GM12873 (cell line): Measurements from ENCODE around the gene SRP54.

Source experiments
- TF ChIP-seq, protein P1 (sequence below): IDR thresholded peaks from 2 replicates; pipeline ENCODE4 v1.5.1; 2012; ENCODE audit warnings: low read depth, mild to moderate bottlenecking, moderate library complexity, low read length, control low read depth; ENCODE audit not compliant: insufficient read depth; ENCODE audit errors: missing control alignments

Gene SRP54

DNA sequence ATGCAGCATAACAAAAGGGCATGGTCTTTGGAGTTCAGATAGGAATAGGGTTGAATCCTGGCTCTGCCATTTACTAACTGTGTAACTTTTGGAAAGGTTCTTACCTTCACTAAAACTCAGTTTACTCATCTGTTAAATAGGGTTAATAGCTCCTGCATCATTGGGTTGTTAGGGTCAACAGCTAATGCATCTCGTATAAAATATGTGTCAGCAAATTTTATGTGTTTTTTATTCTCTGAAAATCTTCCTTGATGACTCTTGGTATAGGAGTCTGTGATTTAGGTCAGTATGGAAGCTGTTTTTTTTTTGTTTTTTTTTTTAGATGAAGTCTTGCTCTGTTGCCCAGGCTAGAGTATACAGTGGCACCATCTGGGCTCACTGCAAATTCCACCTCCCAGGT is 36.1 kb upstream of the SRP54 start:
- TF ChIP-seq, protein P1, sequence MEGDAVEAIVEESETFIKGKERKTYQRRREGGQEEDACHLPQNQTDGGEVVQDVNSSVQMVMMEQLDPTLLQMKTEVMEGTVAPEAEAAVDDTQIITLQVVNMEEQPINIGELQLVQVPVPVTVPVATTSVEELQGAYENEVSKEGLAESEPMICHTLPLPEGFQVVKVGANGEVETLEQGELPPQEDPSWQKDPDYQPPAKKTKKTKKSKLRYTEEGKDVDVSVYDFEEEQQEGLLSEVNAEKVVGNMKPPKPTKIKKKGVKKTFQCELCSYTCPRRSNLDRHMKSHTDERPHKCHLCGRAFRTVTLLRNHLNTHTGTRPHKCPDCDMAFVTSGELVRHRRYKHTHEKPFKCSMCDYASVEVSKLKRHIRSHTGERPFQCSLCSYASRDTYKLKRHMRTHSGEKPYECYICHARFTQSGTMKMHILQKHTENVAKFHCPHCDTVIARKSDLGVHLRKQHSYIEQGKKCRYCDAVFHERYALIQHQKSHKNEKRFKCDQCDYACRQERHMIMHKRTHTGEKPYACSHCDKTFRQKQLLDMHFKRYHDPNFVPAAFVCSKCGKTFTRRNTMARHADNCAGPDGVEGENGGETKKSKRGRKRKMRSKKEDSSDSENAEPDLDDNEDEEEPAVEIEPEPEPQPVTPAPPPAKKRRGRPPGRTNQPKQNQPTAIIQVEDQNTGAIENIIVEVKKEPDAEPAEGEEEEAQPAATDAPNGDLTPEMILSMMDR, result no peak

DNA sequence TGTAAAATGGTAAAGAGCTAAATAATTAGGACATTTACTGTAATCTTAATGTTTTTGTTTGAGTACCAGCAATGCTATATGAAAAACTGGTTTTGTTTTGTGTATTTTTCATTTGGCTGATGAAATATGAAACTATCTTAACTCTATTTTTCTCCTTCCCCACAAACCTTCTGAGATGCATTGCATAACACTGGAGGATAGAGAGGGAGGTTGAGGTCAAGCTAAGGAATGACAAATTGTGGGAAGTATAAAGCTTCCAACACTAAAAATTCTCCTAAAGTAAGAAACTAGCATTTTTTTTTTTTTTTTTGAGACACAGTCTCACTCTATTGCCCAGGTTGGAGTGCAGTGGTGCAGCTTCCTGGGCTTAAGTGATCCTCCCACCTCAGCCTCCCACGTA is 31.5 kb upstream of the SRP54 start:
- TF ChIP-seq, protein P1, result no peak

DNA sequence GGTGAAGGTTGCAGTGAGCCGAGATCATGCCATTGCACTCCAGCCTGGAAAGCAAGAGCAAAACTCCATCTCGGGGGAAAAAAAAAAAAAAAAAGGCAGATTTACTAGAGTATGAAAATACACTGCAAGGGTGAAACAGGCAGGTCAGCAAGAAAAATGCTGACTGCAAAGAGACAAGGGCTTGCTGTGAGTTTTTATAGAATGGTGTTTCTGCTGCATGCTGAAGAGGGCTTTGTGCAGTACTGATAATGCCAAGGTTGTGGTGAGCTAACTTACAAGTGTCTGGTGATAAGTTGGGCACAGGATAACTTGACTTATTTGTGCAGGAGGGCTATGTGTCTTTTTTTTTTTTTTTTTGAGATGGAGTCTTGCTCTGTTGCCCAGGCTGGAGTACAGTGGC is 25.9 kb upstream of the SRP54 start:
- TF ChIP-seq, protein P1, result no peak

DNA sequence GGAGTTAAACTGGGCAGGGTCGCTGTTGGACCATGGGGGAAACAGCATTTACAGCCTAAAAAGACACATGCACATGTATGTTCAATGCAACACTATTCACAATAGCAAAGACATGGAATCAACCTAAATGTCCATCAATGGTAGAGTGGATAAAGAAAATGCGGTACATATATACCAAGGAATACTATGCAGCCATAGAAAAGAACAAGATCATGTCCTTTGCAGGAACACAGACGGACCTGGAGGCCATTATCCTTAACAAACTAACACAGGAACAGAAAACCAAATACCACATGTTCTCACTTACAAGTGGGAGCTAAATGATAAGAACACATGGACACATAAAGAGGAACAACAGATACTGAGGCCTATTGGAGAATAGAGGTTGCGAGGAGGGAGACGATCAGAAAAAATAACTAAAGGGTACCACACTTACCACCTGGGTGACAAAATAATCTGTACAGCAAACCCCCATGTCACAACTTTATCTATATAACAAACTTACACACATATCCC is 25.0 kb upstream of the SRP54 start:
- TF ChIP-seq, protein P1, result no peak

DNA sequence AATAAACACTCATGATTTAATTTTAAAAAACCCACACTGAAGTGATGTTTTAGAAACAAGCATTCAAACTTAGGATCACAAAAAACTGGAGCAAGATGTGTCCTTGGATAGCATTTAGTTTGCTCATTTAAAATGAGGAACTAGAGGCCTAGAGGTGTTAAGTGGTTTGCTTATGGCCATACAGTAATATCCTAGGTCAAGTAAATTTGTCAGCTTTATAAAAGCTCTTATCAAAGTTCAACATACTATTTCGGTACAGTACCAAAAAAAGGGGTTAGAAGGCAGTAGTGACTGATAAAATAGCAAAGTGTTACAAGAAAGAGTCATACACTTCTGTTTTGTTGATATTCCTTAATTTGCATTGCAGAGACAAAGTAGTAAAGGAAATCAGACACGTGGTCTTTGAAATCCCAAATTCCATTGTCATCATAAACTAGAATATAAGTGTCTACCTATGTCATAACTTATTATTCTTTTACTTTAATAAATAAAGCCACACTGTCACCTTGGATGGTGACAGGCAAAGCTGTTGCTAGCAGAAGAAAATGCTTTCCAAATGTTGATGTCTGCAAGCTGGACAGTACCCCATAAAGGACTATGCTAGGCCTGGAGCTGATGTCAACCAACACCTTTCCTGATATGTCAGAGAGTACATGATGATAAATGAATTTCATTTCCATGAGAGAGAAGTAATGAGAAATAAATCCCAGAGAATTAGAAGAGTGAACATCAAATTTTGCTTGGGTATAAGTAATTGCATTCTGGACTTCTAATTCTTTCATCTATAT is 17.6 kb upstream of the SRP54 start:
- TF ChIP-seq, protein P1, result no peak

DNA sequence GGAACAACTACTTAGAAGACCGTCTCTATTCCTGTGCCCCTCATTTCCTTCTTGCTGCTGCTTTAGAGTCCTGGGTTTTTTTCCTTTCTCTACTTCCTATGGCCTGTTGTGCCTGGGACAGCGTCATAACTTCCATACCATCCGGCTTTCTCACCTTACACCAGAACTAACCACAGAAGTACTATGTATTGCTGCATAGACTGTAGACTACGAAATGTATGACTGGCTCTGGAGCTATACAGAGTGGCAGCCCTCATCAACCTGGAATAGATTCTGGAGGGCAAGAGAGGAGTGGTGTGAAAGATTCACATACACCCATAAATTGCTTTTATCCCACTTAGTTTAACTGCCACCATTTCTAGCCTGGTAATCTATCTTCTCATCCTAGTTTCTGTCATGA is 16.9 kb upstream of the SRP54 start:
- TF ChIP-seq, protein P1, result no peak

DNA sequence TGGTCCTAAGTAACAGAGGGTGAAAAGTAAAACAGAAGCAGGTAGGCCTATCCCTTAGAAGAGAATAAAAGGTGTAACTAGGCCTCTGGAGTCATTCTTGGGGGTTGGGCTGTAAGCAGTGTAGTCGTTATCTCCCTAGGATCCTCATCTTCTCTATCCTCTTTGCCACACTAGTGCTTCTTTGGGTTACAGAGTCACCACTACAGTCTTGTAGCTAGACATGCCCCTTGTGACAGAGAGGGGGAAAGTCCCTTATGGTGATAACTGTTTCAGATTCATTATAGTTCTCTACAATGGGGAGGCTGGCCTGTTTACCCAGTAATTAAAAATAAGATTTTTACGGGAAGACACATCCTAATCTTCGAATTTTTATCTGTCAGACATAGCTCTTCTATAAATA is 16.4 kb upstream of the SRP54 start:
- TF ChIP-seq, protein P1, result no peak
